DMS153 treated with DMSO at 0.1 percent for 48 hours (cell line): ENCODE data around the gene BANP.
"Not testable (repeated sequence)": the region's sequence is repeated elsewhere in the genome, so short reads cannot be mapped to it uniquely, and the experiment has no call there.

Source experiments
- DNase-seq: peaks from one replicate; lab custom pipeline; 2025; ENCODE audit not compliant: unreplicated experiment; lab: John Stamatoyannopoulos, UW

BANP gene

GRCh38 chr16:88064011-88064888 is 113.0 kb downstream of the BANP start:
- no peak for DNase-seq

- DNase-seq, result no peak
Measured at GRCh38 chr16:88064889-88065746, 113.9 kb downstream of the BANP start.

GRCh38 chr16:88065747-88066142 is 114.5 kb downstream of the BANP start:
- DNase-seq, result no peak

GRCh38 chr16:88066234-88066633 is 115.0 kb downstream of the BANP start:
- no peak for DNase-seq

GRCh38 chr16:88066680-88067529 is 115.7 kb downstream of the BANP start:
- no peak for DNase-seq

GRCh38 chr16:88067530-88068411 is 116.5 kb downstream of the BANP start:
- DNase-seq, result no peak

- no peak for DNase-seq
Measured at GRCh38 chr16:88068476-88069396, 117.5 kb downstream of the BANP start.

- no peak for DNase-seq
Measured at GRCh38 chr16:88069397-88070168, 118.3 kb downstream of the BANP start.

GRCh38 chr16:88070341-88070740 is 119.1 kb downstream of the BANP start:
- DNase-seq, result no peak

GRCh38 chr16:88070989-88071625 is 119.9 kb downstream of the BANP start:
- DNase-seq, result no peak

GRCh38 chr16:88071908-88072307 is 120.7 kb downstream of the BANP start:
- no peak for DNase-seq

- DNase-seq, result no peak
Measured at GRCh38 chr16:88072571-88073001, 121.4 kb downstream of the BANP start.

GRCh38 chr16:88073201-88073721 is 122.0 kb downstream of the BANP start:
- no peak for DNase-seq

GRCh38 chr16:88074041-88074440 is 122.8 kb downstream of the BANP start:
- DNase-seq, result no peak

GRCh38 chr16:88076211-88076931 is 125.1 kb downstream of the BANP start:
- DNase-seq, result no peak

GRCh38 chr16:88076932-88077320 is 125.7 kb downstream of the BANP start:
- not testable (repeated sequence) for DNase-seq
